Common myeloid progenitor, CD34-positive (primary cell): ENCODE measurements around the gene NEURL4. TPM values are rescaled to one million over a fixed set of nuclear protein-coding genes. Genes with fewer than 3 reads are reported as not detected.
A peak's percentile ranks its signal among the peaks of the same experiment; 100 is the strongest.
"Not testable (repeated sequence)": the region's sequence is repeated elsewhere in the genome, so short reads cannot be mapped to it uniquely, and the experiment has no call there.

Source experiments
- CTCF ChIA-PET: fragments of 350-600 bp; sonication (Branson Sonifier 250); formaldehyde crosslinking; loops from one replicate; lab custom pipeline; 2021; ENCODE audit warnings: antibody characterized with exemption; lab: Charles Lee
- POLR2A ChIA-PET: fragments of 350-600 bp; sonication (Branson Sonifier 250); formaldehyde crosslinking; loops from one replicate; lab custom pipeline; 2021; ENCODE audit warnings: antibody characterized with exemption; lab: Charles Lee
- DNase-seq, 3 donors: peaks; one replicate each; pipeline versions ENCODE4 v3.0.0 to v3.0.0-alpha.2; 2013
- H3K27ac ChIP-seq, 2 experiments: 1 replicate in 1 of 2; 2 replicates in 1 of 2; pipeline ENCODE4 v1.7.0; 2013; ENCODE audit warnings: inconsistent platforms in 2 of 2, low read length in 2 of 2, mild to moderate bottlenecking in 2 of 2, low read depth in 1 of 2, moderate library complexity in 1 of 2; ENCODE audit not compliant: severe bottlenecking in 2 of 2, insufficient read depth in 1 of 2, poor library complexity in 1 of 2
- H3K27me3 ChIP-seq, 5 experiments: replicated peaks in 2 of 5; 1 replicate in 3 of 5; 2 replicates in 2 of 5; pipeline versions ENCODE4 v1.6.1 to v1.7.0; 2013; ENCODE audit warnings: low read length in 4 of 5, mild to moderate bottlenecking in 2 of 5, moderate library complexity in 2 of 5, inconsistent platforms in 1 of 5; ENCODE audit not compliant: insufficient read depth in 5 of 5, control insufficient read depth in 4 of 5
- H3K36me3 ChIP-seq, 4 experiments: 1 replicate in 2 of 4; 2 replicates in 2 of 4; pipeline versions ENCODE4 v1.6.1 to v1.7.0; 2013; ENCODE audit warnings: low read length in 3 of 4, control low read depth in 1 of 4, mild to moderate bottlenecking in 1 of 4; ENCODE audit not compliant: control insufficient read depth in 4 of 4, insufficient read depth in 4 of 4
- H3K4me1 ChIP-seq, 4 experiments: 1 replicate in 3 of 4; 2 replicates in 1 of 4; pipeline versions ENCODE4 v1.6.1 to v1.7.1; 2013; ENCODE audit warnings: low read length in 3 of 4, mild to moderate bottlenecking in 3 of 4, control low read depth in 1 of 4, inconsistent platforms in 1 of 4, moderate library complexity in 1 of 4; ENCODE audit not compliant: control insufficient read depth in 4 of 4, insufficient read depth in 4 of 4; ENCODE audit errors: control extremely low read depth in 1 of 4
- H3K4me3 ChIP-seq, 7 experiments: 1 replicate in 4 of 7; 2 replicates in 3 of 7; pipeline versions ENCODE4 v1.5.1 to v1.7.0; 2013; ENCODE audit warnings: mild to moderate bottlenecking in 7 of 7, low read length in 6 of 7, moderate library complexity in 6 of 7, inconsistent platforms in 2 of 7, low read depth in 2 of 7, control low read depth in 1 of 7; ENCODE audit not compliant: insufficient read depth in 4 of 7, control insufficient read depth in 1 of 7; ENCODE audit errors: extremely low read depth in 1 of 7
- H3K9me3 ChIP-seq, 5 experiments: 1 replicate in 4 of 5; 2 replicates in 1 of 5; pipeline versions ENCODE4 v1.6.1 to v1.7.1; 2013; ENCODE audit warnings: low read length in 4 of 5, mild to moderate bottlenecking in 2 of 5, inconsistent platforms in 1 of 5, low read depth in 1 of 5, moderate library complexity in 1 of 5; ENCODE audit not compliant: control insufficient read depth in 4 of 5, insufficient read depth in 2 of 5; ENCODE audit errors: control extremely low read depth in 1 of 5
- WGBS: methylation state at CpG from one replicate; pipeline ENCODE4 v1.1.5; 2013; ENCODE audit not compliant: insufficient coverage; 5-methylcytosine and 5-hydroxymethylcytosine counted together
- polyA plus RNA-seq: library from polyadenylated mRNA; unstranded; fragments of 120-200 nt; gene quantifications from one replicate; pipeline ENCODE4 v1.2.1, GENCODE V29; 2013

The NEURL4 gene
- polyA plus RNA-seq = 18.0 TPM

DNA sequence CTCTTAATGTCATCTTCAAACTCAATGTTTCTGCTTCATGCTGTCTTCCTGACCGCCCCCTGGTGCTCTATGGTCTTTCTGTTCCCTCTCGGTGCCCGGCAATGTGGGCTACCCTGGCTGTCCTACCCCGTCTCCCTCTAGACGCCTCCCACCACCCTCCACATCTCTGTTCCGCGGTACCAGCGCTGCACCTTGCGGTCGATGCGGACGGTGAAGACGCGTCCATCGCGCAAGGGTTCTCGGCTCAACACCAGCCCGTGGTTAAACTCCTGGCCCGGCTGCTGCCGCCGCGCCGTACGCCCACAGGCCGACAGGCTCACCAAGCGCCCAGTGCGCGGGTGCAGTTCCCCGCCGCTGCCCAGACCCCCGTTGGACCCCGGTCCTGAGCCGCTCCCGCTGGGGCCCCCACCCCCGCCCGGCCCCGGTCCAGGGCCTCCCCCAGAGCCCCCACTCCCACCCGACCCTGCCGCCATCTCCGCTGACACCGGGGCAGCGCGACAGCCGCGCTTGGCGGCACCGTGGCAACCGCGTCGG, at the start of gene NEURL4:
Gene NEURL4 (minus strand): TSS at position 496 of the 534 bp plus-strand sequence. CDS start 23 bp downstream, at position 473.
- ChIA-PET CTCF (interaction anchor here (1.4 to 12.8 kb wide), 6 partner anchors 9 to 32 kb away, joined by 4 to 314 read pairs (median 8); partner anchors contain the start of genes ACAP1 and TMEM95), POLR2A (interaction anchor here (0.7 to 1.0 kb wide), 2 partner anchors 20 to 156 kb away, joined by 3 to 4 read pairs; partner anchors contain the start of gene POLR2A)
- no peaks in the 10 kb centered on the region for H3K27me3 ChIP-seq
- H3K4me1 ChIP-seq = peaks cover 5 to 38% (median 32%) of the 10 kb centered on the region in 4 experiments
- H3K4me3 ChIP-seq = peak within 1 kb of the TSS; percentile 74 to 97 (median 90)
- peaks cover 0 to 33% (median 24%) of the 10 kb centered on the region in 4 experiments for H3K36me3 ChIP-seq
- 0% methylated on average over 38 of the region's 50 CpGs for WGBS
- H3K9me3 ChIP-seq = no peaks in the 10 kb centered on the region
- no peak for DNase-seq
- H3K27ac ChIP-seq = peak within 1 kb of the TSS; percentile 66 to 87

DNA sequence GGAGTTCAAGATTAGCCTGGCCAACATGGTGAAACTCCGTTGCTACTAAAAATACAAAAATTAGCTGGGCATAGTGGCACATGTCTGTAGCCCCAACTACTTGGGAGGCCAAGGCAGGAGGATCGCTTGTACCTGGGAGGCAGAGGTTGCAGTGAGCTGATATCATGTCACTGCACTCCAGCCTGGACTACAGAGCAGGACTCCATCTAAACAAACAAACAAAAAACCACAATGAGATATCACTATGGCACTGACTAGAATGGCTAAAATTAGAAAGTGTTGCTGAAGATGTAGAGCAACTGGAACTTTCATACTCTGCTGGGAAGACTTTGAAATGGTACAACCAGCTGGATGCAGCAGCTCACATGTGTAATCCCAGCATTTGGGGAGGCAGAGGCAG, 45.2 kb upstream of the NEURL4 start:
- Histone ChIP-seq H3K9me3 (peaks cover 0 to 3% (median 2%) of the 10 kb centered on the region in 5 experiments), H3K36me3 (no peaks in the 10 kb centered on the region), H3K4me1 (no peaks in the 10 kb centered on the region), H3K27me3 (peaks cover 0 to 4% (median 0%) of the 10 kb centered on the region in 5 experiments), H3K4me3 (no peak overlapping the region), H3K27ac (no peak overlapping the region)
- ChIA-PET POLR2A (no interaction called here), CTCF (interaction anchor here (1.1 to 3.4 kb wide), 4 partner anchors 8 to 28 kb away, joined by 3 to 13 read pairs (median 4); partner anchors contain the start of gene TMEM95)
- 93% methylated on average over 2 of the region's 2 CpGs for WGBS
- no peak for DNase-seq

DNA sequence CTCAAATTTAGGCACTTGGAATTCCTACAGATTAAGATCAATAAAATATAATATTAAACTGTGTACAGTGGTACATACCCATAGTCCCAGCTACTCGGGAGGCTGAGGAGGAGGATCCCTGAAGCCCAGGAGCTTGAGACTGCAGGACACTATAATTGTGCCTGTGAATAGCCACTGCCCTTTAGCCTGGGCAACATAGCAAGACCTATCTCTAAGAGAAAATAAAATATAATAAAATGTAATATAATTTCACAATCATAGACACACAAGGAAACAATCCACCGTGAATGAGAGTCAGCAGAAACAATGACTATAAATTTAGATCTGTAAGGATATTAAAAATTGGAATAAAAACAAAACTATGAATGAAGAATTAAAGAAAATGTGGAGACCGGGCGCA, 41.7 kb upstream of the NEURL4 start:
- ChIA-PET POLR2A (no interaction called here), CTCF (interaction anchor here (0.8 to 2.5 kb wide), 5 partner anchors 10 to 86 kb away, joined by 3 to 8 read pairs (median 3); partner anchors contain the start of gene TMEM95)
- WGBS = no CpG with 5 or more reads among the region's 4 CpGs

DNA sequence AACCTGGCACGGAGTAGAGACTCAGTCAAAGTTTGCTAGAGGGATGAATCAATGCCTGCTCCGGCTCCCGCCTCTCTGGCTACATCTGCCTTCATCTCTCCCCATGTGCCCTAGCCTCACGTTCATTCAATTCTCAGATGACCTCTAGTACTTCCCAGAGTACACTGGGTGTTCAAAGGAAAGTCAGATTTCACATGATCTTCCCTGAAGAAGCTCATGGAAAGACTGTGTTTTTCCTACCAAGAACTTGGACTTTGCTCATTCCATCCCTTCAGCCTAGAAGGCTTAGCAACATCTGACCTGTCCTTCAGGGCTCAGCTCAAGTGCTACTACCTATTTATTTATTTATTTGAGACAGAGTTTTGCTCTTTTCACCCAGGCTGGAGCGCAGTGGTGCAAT, 40.7 kb upstream of the NEURL4 start:
- 100% methylated on average over 5 of the region's 5 CpGs for WGBS
- DNase-seq = no peak
- no peaks in the 10 kb centered on the region for H3K9me3 ChIP-seq
- H3K27me3 ChIP-seq = peaks cover 0 to 6% (median 0%) of the 10 kb centered on the region in 5 experiments
- POLR2A ChIA-PET = interaction anchor here (0.6 to 0.9 kb wide), 2 partner anchors 11 to 33 kb away, joined by 3 read pairs; partner anchors contain the start of gene ACAP1
- no peak overlapping the region for H3K27ac ChIP-seq
- no peak overlapping the region for H3K4me3 ChIP-seq
- no peaks in the 10 kb centered on the region for H3K36me3 ChIP-seq
- CTCF ChIA-PET = interaction anchor here (1.3 to 2.5 kb wide), 3 partner anchors 11 to 22 kb away, joined by 3 to 8 read pairs (median 7); partner anchors contain the start of gene TMEM95
- no peaks in the 10 kb centered on the region for H3K4me1 ChIP-seq

More for the DNA sequence above, 41.7 kb upstream of the NEURL4 start:
- H3K4me1 ChIP-seq = no peaks in the 10 kb centered on the region
- no peak overlapping the region for H3K4me3 ChIP-seq
- no peak for DNase-seq
- no peak overlapping the region for H3K27ac ChIP-seq
- H3K36me3 ChIP-seq = no peaks in the 10 kb centered on the region
- no peaks in the 10 kb centered on the region for H3K9me3 ChIP-seq
- peaks cover 0 to 6% (median 0%) of the 10 kb centered on the region in 5 experiments for H3K27me3 ChIP-seq

DNA sequence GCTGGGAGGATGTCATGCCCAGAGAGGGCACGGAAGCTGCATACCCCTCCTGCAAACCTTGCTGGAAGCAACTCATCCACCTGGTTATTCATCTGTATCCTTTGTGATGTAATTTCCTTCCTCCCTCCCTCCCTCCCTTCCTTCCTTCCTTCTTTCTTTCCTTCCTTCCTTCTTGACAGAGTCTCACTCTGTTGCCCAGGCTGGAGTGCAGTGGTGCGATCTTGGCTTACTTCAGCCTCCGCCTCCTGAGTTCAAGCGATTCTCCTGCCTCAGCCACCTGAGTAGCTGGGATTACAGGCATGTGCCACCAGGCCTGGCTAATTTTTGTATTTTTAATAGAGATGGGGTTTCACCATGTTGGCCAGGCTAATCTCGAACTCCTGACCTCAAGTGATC, 39.5 kb upstream of the NEURL4 start:
- H3K9me3 ChIP-seq, H3K36me3 ChIP-seq, H3K4me3 ChIP-seq, H3K27me3 ChIP-seq, H3K27ac ChIP-seq, DNase-seq, H3K4me1 ChIP-seq: not testable (repeated sequence)
- 83% methylated on average over 4 of the region's 5 CpGs for WGBS
- ChIA-PET CTCF (interaction anchor here (0.9 to 2.0 kb wide), 3 partner anchors 12 to 72 kb away, joined by 3 to 8 read pairs (median 7); no protein-coding TSS in a partner anchor), POLR2A (interaction anchor here (0.9 kb wide), 1 partner anchor 32 kb away, joined by 3 read pairs; the partner anchor contains the start of gene ACAP1)

DNA sequence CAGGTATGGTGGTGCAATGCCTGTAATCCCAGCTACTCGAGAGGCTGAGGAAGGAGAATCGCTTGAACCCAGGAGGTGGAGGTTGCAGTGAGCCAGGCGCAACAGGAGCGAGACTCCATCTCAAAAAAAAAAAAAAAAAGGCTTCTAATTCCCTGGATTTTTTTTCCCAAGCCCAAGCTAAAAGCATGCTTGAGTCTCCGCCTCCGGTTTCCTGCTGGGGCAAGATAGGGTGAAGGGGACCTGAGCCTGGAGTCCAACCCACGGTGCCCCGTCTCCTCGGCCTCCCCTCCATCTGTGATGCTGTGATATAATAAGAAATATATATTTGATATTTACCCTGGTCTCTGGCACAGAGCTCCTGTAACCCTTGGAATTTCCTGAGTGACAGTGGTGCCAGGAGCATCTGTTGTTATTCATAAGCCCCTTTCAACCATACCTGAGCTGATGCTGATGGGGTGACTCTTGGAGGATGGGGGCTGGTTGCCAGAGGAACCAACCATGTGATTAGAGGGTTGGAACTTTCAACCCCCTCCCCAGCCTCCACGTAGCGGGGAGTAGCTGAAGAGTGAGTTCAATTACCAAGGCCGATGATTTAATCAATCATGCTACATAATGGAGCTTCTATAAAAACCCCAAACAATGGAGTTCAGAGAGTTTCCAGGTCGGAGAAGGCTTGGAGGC, 38.9 kb upstream of the NEURL4 start:
- Histone ChIP-seq H3K36me3 (no peaks in the 10 kb centered on the region), H3K27me3 (peaks cover 0 to 6% (median 0%) of the 10 kb centered on the region in 5 experiments), H3K9me3 (no peaks in the 10 kb centered on the region), H3K4me1 (no peaks in the 10 kb centered on the region), H3K27ac (no peak overlapping the region), H3K4me3 (no peak overlapping the region)
- DNase-seq = no peak
- ChIA-PET CTCF (interaction anchor here (0.9 to 1.9 kb wide), 3 partner anchors 12 to 72 kb away, joined by 3 to 8 read pairs (median 3); no protein-coding TSS in a partner anchor), POLR2A (interaction anchor here (0.6 kb wide), 1 partner anchor 190 kb away, joined by 3 read pairs; the partner anchor contains the start of gene TNFSF13)
- 67% methylated on average over 2 of the region's 13 CpGs for WGBS
